Osteocyte (in vitro differentiated cells): ENCODE results near the gene PKIB. TPM values are rescaled to one million over a fixed set of nuclear protein-coding genes. Genes with fewer than 3 reads are reported as not detected.

ENCODE experiments used
- DNase-seq: peaks from one replicate; pipeline ENCODE4 v3.0.0; 2021; ENCODE audit warnings: mixed read lengths; ENCODE audit not compliant: unreplicated experiment; ENCODE audit errors: extremely low spot score
- H3K27ac Mint-ChIP-seq: one replicate; pipeline ENCODE4 v1.8.0; 2021; ENCODE audit warnings: mild to moderate bottlenecking, mixed read lengths; ENCODE audit not compliant: unreplicated experiment
- H3K27me3 Mint-ChIP-seq: one replicate; pipeline ENCODE4 v1.8.0; 2021; ENCODE audit warnings: mixed read lengths; ENCODE audit not compliant: unreplicated experiment
- H3K36me3 Mint-ChIP-seq: one replicate; pipeline ENCODE4 v1.8.0; 2021; ENCODE audit warnings: mixed read lengths; ENCODE audit not compliant: unreplicated experiment
- H3K4me1 Mint-ChIP-seq: one replicate; pipeline ENCODE4 v1.8.0; 2021; ENCODE audit warnings: mixed read lengths; ENCODE audit not compliant: unreplicated experiment
- H3K4me3 Mint-ChIP-seq: one replicate; pipeline ENCODE4 v1.8.0; 2021; ENCODE audit warnings: mild to moderate bottlenecking, moderate library complexity, mixed read lengths; ENCODE audit not compliant: unreplicated experiment
- H3K9me3 Mint-ChIP-seq: one replicate; pipeline ENCODE4 v1.8.0; 2021; ENCODE audit warnings: mixed read lengths; ENCODE audit not compliant: unreplicated experiment
- total RNA-seq: library from RNA; stranded (reverse); gene quantifications from 2 replicates; pipeline ENCODE4 v1.2.1, GENCODE V29; 2021
- TF ChIP-seq, protein P1 (sequence below): fragments of 200-600 bp; sonication (generic); IDR thresholded peaks from 2 replicates; pipeline ENCODE4 v1.5.0; 2021; ENCODE audit warnings: antibody characterized with exemption, mild to moderate bottlenecking, moderate library complexity

The PKIB gene
- total RNA-seq, 1 donor from 2014 or later: 35.0 TPM

GRCh38 chr6:122610690-122611455, 668 bp downstream of the PKIB start:
- peaks cover 2% of the 10 kb centered on the region for H3K4me1 Mint-ChIP-seq
- TF ChIP-seq, protein P1, sequence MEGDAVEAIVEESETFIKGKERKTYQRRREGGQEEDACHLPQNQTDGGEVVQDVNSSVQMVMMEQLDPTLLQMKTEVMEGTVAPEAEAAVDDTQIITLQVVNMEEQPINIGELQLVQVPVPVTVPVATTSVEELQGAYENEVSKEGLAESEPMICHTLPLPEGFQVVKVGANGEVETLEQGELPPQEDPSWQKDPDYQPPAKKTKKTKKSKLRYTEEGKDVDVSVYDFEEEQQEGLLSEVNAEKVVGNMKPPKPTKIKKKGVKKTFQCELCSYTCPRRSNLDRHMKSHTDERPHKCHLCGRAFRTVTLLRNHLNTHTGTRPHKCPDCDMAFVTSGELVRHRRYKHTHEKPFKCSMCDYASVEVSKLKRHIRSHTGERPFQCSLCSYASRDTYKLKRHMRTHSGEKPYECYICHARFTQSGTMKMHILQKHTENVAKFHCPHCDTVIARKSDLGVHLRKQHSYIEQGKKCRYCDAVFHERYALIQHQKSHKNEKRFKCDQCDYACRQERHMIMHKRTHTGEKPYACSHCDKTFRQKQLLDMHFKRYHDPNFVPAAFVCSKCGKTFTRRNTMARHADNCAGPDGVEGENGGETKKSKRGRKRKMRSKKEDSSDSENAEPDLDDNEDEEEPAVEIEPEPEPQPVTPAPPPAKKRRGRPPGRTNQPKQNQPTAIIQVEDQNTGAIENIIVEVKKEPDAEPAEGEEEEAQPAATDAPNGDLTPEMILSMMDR: no peak
- peaks cover 25% of the 10 kb centered on the region for H3K36me3 Mint-ChIP-seq
- H3K27me3 Mint-ChIP-seq: no peaks in the 10 kb centered on the region
- no peak for DNase-seq
- peak overlapping the region; percentile 14 for H3K4me3 Mint-ChIP-seq
- peaks cover 3% of the 10 kb centered on the region for H3K9me3 Mint-ChIP-seq
- H3K27ac Mint-ChIP-seq: no peak overlapping the region

- Mint-ChIP-seq H3K27me3 (no peaks in the 10 kb centered on the region), H3K36me3 (peaks cover 19% of the 10 kb centered on the region), H3K9me3 (peaks cover 10% of the 10 kb centered on the region)
These were observed 2.6 kb downstream of the PKIB start for GRCh38 chr6:122612838-122613237.

GRCh38 chr6:122614303-122614702, 4.1 kb downstream of the PKIB start:
- H3K4me1 Mint-ChIP-seq: peaks cover 15% of the 10 kb centered on the region

More at GRCh38 chr6:122612838-122613237, 2.6 kb downstream of the PKIB start:
- peaks cover 11% of the 10 kb centered on the region for H3K4me1 Mint-ChIP-seq
- TF ChIP-seq, protein P1: no peak
- H3K4me3 Mint-ChIP-seq: no peak overlapping the region
- no peak for DNase-seq
- H3K27ac Mint-ChIP-seq: no peak overlapping the region

DNA sequence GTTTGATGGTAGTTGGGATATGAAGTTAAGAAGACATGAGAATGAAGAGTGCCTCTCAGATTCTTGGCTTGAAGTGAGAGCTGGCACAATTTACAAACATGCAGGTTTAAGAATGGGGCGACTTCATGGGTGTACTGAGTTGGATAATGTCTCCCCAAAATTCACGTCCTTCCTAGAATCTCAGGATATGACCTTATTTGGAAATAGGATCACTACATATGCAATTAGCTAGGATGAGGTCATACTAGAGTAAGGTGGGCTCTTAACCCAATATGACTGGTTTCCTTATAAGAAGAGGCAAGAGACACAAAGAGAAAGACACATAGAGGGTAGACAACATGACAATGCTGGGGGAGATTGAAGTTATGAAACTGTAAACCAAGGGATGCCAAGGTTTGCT, 5.2 kb downstream of the PKIB start:
- H3K27me3 Mint-ChIP-seq: no peaks in the 10 kb centered on the region
- H3K36me3 Mint-ChIP-seq: peaks cover 6% of the 10 kb centered on the region
- H3K27ac Mint-ChIP-seq: no peak overlapping the region
- peaks cover 15% of the 10 kb centered on the region for H3K4me1 Mint-ChIP-seq
- TF ChIP-seq, protein P1: no peak
- no peak for DNase-seq
- H3K4me3 Mint-ChIP-seq: no peak overlapping the region
- H3K9me3 Mint-ChIP-seq: peaks cover 10% of the 10 kb centered on the region

More at GRCh38 chr6:122614303-122614702, 4.1 kb downstream of the PKIB start:
- Mint-ChIP-seq H3K27me3 (no peaks in the 10 kb centered on the region), H3K9me3 (peaks cover 10% of the 10 kb centered on the region), H3K36me3 (peaks cover 11% of the 10 kb centered on the region), H3K27ac (no peak overlapping the region), H3K4me3 (no peak overlapping the region)
- TF ChIP-seq, protein P1: no peak
- DNase-seq: no peak

- peak overlapping the region; percentile 62 for H3K27ac Mint-ChIP-seq
- no peak overlapping the region for H3K4me3 Mint-ChIP-seq
- peaks cover 17% of the 10 kb centered on the region for H3K4me1 Mint-ChIP-seq
- peaks cover 10% of the 10 kb centered on the region for H3K9me3 Mint-ChIP-seq
- H3K27me3 Mint-ChIP-seq: no peaks in the 10 kb centered on the region
- TF ChIP-seq, protein P1: no peak
- DNase-seq: no peak
- H3K36me3 Mint-ChIP-seq: peaks cover 2% of the 10 kb centered on the region
These were observed 6.7 kb downstream of the PKIB start for GRCh38 chr6:122616877-122617276.
